ENCODE results near the gene CETP.
A peak's percentile ranks its signal among the peaks of the same experiment; 100 is the strongest.

CETP gene, protein sequence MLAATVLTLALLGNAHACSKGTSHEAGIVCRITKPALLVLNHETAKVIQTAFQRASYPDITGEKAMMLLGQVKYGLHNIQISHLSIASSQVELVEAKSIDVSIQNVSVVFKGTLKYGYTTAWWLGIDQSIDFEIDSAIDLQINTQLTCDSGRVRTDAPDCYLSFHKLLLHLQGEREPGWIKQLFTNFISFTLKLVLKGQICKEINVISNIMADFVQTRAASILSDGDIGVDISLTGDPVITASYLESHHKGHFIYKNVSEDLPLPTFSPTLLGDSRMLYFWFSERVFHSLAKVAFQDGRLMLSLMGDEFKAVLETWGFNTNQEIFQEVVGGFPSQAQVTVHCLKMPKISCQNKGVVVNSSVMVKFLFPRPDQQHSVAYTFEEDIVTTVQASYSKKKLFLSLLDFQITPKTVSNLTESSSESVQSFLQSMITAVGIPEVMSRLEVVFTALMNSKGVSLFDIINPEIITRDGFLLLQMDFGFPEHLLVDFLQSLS

DNA sequence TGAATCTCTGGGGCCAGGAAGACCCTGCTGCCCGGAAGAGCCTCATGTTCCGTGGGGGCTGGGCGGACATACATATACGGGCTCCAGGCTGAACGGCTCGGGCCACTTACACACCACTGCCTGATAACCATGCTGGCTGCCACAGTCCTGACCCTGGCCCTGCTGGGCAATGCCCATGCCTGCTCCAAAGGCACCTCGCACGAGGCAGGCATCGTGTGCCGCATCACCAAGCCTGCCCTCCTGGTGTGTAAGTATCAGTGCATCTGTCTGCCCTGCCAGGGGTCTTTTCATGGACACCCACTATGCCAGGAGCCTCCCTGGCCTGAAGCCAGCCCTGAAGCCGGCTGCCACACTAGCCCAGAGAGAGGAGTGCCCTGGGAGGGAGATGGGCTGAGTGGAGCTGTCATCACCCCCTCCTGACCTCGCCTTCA is at the start of gene CETP:
Gene CETP, plus strand, starts transcription at position 100 of the 431 bp plus-strand sequence. Its CDS starts 30 bp downstream, at position 130.
- no peak for DNase-seq

DNA sequence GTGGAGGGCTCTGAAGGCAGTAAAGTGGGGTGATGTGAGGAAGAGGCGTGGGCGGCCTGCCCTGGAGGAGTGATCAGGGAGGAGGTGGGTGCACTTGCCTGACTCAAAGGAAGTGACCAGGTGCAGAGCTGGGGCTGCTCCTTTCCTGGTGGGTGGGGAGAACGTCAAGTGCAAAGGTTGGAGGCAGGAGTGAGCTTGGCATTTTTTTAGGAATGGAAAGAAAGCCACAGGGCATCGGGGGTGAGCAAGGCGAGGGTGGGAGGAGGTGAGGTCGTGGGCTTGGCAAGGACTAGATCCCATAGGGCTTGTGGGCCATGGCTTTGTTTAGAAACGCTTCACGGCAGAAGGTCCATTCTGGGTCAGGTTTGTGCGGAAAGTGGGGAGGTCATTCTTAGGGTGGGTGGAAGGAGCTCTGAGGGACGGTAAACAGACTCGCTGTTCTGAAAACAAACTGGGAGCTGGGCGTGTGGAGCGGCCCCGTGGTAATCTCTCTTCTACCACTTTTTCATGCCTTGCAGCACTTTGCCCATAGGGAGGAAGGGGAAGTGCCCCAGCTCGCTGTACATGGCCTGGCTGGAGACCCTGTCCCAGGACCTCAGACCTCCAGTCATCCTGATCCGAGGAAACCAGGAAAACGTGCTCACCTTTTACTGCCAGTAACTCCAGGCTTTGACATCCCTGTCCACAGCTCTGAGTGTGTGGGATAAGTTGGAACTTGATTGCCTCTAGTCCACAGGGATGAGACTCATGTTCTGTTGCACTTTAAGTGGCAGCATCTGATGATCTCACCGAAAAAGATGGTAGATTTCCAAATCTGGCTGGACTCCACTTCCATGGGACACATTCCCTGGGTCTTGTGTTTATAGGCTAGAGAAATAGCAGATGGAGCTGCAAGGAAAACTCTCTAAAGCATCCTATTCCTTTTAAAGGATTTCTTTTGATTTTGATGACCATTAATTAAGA is 48.7 kb upstream of the CETP start:
- no peak for DNase-seq

DNA sequence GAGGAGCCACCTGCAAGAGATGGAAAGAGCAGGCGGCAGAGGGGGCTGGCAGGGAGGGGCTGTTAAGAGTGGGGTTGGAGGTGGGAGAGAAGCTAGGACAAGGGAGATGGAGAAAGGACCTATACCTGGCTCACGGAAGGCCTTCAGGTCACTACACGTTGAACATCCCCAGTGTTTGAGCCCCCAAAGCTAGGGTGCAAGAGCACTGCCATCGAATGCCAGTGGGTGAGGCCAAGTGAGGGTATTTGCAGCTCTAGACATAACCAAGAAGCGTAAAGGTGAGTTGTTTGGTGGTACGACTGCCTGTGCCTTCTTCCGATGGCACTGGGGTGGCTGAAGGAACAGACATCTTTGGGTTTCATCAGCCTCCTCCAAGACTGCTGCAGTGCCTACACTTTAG is 46.9 kb upstream of the CETP start:
- DNase-seq = no peak

DNA sequence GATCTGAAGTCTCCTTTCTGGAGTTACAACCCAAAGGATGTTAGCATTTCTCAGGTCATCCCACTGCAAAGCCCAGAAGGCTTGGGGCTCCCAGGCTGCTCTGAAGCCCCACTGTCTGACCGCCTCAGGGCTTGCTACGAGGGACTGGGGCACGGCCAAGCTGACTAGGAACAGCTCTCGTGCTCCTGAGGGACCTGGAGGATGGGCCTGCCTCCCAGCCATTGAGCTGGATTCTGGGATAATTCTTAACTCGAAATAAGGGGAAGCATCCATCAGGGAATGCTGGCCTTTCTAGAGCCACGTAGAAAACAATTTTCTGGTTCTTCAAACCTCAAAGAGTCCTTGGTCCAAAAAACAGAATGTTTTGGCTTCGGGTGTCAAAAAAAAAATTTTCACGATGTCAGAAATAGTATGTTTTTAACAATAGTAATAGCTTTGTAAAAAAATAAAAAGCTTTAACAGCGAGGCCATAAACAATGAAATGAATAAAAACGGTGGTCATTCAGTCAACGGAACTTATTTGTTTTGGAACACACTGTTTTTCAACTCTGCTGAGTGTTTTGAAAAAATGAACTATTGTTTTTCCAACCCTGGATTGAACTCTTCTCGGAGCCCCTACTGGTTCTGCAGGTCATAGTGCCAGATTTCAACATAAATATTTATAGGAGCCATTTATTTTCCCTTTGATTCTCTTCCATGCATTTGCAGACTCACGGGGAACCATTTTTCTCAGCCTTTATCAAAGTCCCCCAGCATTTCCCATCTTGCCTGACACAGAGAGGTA is 46.2 kb upstream of the CETP start:
- no peak for DNase-seq

DNA sequence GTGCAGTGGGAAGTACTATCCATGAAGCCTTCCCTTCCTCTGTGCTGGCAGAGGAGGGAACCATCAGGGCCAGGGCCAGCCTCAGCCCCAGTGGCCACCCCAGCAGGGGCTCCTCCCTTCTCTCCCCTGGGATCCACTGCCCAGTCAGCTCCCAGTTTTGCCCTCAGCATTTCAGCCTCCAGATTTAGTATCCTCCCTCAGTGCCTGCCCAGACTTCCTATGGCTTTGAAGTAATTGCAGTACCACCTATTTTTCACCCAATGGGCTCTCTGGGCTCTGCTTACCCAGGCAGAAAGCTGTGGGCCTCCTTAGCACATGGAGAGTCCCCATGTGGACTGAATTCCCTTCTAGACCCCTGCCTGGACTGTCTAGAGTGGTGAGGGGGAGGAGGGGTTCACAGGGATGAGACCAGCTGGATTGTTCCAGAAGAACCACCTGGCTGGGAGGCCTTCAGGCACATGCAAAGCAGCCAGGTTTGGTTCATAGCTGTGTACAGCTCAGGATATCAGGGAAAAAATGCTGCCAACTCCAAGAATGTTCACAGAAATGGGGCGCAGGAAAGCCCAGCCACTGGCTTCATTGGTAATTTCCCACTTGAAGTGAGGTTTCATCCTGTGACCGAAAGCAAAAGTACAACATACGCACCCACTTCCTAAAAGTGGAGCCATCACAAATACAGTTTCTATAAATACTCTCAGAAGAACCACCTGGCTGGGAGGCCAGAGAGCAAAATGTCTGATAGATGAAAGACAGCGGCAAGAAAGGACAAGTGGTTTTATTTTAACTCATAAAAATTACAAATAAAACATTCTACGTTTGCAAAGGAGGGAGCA is 45.0 kb upstream of the CETP start:
- DNase-seq = no peak

DNA sequence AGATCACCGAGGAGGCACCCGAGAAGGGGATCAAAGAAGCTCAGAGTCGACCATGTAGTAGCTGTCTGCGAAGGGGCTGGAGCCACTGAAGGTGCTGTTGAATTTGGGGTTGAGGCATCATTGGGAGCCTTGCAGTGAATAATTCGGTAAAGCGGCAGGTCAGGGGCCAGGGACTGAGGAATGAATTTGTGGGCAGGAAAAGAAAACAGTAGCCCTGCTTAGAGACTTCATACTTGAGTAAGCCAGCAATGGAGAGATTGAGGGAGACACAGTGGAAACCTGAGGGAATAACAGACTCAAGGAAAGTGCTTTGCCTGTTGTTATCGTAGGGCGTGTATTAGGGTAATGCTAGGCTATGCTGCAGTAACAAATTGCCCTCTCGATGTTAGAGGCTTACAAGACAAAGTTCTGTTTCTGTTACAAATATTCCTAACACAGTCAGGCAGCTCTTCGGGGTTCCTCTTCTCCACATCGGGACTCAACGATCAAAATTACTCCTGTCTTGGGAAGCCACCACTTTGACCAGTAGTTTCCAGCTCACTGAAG is 43.2 kb upstream of the CETP start:
- no peak for DNase-seq

DNA sequence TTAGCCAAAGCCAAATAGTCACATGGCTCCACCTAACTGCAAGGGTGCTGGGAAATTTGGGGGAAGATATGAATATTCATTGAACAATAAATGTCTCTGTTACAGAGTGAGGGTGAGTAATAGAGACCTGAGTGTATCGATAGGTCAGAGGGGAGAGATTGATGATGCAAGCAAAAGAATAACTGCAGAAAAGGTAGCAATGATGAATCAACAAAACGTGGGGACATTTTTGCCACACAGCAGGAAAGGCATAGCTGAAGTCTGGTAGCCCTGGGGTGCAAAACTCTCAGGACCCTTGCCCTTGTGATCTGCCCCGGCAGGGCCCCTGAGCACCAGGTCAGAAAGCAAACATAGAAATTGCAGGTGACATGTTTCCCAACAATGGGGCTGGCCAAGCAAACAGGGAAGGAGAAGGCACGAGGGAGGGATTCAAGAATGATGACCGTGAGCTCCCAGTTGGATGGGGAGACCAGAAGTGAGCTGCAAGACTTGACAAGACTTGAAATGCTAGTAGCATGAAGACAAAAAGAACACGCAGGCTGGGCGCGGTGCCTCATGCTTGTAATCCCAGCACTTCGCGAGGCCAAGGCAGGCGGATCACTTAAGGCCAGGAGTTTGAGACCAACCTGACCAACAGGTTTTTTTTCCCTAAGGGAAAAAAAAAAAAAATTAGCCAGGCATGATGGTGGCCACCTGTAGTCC is 42.5 kb upstream of the CETP start:
- DNase-seq = no peak

DNA sequence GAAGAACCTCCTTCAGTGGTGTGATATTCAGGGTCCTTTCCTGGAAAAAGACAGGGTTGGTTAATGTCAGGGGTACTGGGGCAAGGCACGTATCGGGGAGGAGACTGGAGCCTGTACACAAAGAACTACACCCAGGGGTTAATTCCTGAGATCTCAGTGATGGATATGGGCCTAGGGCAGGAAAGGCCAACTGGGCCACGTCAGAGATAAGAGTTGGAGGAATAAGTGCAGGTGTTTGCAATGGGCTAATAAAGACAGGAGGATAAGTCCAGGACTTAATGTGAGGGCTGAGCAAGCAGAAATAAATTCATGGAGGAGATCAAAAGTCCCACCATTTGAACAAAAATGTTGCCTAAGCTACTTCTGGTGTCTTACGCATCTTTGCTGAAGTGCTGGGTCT is 40.2 kb upstream of the CETP start:
- no peak for DNase-seq

DNA sequence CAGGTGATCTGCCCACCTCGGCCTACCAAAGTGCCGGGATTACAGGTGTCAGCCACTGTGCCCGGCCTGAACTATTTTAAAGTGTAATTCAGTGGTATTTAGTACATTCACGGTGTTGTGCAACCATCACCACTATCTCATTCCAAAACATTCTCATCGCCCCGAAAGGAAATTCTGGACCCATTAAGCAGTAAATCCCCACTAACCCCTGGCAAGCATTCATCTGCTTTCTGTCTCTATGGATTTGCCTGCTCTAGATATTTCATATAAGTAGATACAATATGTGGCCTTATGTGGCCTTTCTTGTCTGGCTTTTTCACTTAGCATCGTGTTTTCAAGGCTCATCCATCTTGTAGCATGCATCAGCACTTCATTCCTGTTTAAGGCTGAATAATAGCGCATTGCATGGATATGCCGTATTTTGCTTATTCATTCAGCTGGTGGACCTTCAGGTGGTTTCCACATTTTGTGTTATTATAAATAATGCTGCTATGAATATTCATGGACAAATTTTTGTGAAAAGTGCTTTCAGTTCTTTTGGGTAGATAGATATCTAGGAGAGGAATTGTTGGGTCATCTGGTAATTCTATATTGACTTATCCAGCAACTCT is 38.2 kb upstream of the CETP start:
- no peak for DNase-seq

DNA sequence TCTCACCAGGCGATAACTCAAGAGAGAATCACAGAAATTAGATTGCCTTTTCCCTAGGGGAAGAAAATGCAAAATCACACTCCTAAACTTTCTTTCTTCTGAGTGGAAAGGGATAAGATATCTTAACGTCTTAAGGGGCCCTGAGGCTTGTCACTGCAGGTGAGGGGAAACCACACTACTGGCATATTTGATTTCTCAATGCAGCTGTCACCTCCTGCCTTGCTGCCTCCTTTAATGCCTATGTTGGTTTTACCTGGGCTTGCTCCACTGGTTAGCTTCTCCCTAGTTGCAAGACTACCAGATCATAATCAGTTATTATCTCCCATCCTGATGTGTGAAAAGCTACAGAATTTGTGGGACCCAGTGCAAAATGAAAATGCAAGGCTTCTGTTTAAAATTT is 34.3 kb upstream of the CETP start:
- no peak for DNase-seq

DNA sequence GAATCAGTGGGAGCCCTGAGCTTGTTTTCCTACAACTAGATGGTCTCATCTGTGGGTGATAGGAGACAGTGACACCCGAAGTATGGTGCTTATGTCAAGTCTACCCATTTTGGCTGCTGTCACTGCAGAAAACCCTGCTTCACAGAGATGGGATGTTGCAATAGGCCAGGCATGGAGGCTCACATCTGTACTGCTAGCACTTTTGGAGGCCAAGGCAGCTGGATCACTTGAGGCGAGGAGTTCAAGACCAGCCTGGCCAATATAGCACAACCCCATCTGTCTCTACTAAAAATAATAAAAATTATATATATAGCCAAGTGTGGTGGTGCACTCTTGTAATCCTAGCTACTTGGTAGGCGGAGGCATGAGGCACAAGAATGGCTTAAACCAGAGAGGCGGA is 32.1 kb upstream of the CETP start:
- no peak for DNase-seq

DNA sequence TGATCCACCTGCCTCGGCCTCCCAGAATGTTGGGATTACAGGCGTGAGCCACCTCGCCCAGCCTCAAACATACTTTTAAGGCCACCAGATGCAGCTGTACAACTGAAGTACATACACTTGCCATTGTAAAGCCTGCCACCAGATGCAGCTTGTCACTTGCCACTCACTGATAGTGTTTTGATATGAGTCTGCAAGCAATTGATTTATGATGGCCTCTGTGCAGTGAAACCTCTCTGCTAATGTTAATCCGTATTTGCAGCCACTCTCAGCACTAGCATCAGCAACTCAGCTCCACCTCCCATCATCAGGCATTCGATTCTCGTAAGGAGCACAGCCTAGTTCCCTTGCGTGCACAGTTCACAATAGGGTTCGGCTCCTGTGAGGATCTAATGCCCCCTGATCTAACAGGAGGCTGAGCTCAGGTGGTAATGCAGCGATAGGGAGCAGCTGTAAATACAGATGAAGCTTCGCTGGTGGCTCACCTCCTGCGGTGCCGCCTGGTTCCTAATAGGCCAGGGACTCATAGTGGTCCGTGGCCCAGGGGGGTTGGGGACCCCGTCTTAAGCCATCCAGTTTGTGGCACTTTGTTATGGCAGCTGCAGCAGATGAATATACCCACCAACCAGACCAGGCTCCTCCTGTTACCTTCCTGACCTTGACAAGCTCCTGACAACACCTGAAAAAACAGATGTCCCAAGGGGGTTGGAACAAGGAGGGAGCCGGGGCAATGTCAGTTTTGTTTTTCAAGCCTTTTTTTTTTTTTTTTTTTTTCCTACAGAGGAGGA is 31.1 kb upstream of the CETP start:
- DNase-seq = peak; percentile 37

DNA sequence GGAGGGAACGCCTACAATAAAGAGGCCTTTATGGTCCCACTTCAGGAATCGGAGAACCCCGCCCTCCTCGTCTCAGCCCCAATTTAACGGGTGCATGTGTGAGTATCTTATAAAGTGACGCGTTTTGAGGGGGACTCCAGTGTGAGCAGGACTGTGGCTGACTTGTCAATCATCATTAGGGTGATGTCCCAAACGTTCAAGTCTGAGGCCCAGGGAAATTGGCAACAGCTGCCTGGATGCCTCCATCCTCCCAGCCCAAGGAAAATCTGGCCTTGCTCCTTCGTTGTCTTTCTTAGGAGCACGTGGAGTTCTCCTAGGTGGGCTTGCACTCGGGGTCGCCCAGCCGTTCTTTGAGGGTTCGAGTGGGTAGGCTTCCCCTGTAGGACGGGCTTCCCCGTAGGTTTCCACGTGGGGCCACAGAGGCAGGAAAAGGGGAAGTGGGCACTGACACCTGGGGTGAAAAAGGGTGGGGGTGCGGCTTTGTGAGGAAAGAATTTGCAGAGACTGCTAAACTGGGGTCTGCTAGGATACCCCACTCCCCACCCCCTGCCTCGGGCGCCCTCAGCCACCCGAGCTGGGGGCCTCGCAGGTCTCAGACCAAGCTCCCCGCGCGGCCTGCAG is 30.4 kb upstream of the CETP start:
- DNase-seq = peak; percentile 37

DNA sequence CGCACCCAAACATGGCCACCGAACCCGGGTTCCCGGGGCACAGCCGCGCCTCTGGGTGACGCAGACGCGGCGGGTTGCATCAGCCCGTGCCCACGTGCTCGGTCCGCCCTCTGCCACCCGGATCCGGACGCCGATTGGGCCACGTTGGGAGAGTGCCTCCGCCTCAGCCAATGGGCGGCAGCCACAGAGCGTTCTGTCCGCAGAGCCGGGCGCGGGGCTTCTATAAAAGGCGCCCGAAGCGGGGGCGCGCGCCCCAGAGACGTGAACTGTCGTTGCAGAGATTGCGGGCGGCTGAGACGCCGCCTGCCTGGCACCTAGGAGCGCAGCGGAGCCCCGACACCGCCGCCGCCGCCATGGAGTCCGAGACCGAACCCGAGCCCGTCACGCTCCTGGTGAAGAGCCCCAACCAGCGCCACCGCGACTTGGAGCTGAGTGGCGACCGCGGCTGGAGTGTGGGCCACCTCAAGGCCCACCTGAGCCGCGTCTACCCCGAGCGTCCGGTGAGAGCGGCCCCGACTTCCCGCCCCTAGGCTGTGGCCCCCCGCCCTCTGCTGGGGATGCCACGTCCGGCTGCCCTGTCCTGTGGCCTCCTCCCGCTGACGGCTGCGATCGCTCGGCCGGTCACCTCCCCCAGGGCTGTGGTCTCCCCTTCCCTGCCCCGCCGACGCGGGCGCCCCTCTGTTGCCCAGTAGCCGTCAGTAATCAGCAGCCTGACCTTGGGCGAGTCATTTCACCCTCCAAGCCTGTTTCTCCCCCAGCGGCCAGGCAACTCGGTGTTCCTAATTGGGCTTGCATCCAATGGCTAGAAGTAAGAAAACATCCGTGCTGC is 29.6 kb upstream of the CETP start, which contains the start of gene HERPUD1:
Gene HERPUD1, plus strand, starts transcription at position 251 of the 829 bp plus-strand sequence. Its CDS starts 103 bp downstream, at position 354.
- peak; percentile 97 for DNase-seq

DNA sequence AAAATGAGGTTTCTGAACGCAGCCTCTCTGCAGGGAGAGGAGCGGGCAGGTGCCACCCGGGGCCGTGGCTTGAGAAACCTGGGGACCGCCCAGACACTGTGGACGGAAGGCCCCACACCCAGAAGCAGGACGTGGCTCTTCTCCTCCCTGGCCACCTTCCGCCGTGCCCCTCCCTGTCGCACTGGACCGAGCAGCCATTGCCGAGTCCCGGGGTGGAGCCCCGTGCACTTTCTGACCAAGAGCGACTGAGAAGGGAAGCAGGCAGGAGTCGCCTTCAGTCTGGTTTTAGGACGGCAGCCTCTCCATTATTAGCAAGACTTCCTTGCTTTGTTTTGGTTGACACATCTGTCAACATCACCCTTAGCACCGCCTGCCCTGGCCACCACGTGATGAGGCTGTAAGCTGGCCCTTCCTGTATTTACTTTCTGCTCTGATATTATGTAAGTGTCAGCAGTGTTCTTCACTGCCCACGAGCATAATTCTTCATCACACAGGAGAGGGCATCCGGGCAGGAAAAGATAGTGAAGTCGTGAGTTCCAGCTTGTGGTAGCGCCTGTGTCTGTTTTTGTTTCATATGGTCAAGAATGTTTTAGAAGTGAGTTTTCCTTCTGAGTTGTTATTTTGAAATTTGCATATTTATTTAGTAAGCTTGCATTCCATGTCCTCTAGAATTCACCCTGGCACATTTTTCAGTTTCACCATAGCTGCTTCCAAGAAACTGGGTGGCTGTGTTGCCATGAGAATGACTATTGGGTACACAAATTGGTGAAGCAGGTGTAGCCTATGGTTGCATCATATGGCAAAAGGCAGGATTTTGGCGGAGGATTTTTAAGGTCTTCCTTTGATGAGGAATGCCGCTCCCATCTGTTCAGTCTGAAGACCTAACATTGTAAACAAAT is 28.8 kb upstream of the CETP start:
- no peak for DNase-seq

DNA sequence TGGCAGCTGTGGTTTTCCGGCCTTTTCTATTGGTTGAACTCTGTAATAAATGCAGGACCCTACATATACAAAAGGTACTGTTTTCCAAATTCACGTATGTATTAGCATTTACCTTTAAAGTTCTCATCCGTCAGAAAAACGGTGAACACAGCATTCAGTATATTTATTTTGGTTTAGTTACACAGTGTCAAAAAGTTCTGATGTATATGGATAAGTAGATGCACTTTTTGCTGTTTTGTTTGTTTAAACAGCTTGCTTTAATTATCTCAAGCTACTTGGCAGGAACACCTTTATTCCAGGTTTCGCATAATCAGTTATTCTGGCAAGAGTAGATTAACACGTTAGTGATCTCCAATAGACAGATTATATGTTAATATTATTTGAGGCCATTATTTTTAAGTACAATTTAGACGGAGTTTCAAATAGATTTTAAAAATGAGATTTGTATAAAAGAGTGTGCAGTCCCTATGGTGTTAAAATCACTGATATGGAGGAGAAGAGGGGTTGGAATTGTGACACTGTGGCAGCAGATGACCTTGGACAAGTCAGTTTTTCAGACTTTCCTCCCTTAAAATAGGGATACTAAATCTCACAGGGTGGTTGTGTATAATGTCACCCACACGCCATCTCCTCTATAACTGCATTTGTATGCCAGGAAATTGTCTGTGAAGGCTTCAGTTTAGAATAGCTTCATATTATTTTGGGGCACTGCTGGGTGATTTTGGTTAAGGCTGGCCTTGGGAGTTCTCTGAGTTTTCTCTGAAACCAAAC is 27.7 kb upstream of the CETP start:
- no peak for DNase-seq
